H9 (cell line): Measurements from ENCODE around the gene PITPNM1. TPM values are rescaled to one million over a fixed set of nuclear protein-coding genes. Genes with fewer than 3 reads are reported as not detected.

Experiments
- DNase-seq: peaks from one replicate; pipeline ENCODE4 v3.0.0-alpha.2; 2017
- H2AFZ ChIP-seq: one replicate; pipeline ENCODE4 v1.6.1; 2013; ENCODE audit warnings: mild to moderate bottlenecking, low read length, control low read depth, moderate library complexity
- H2AK5ac ChIP-seq: 2 replicates; pipeline ENCODE4 v1.6.1; 2013; ENCODE audit warnings: low read length, control low read depth, mixed read lengths; ENCODE audit not compliant: insufficient read length
- H2BK120ac ChIP-seq: one replicate; pipeline ENCODE4 v1.6.1; 2013; ENCODE audit warnings: low read depth, mild to moderate bottlenecking, low read length, control low read depth, inconsistent platforms; ENCODE audit not compliant: poor library complexity, severe bottlenecking
- H2BK12ac ChIP-seq: 2 replicates; pipeline ENCODE4 v1.6.1; 2013; ENCODE audit warnings: low read length, control low read depth, mixed read lengths, low read depth; ENCODE audit not compliant: insufficient read length
- H2BK15ac ChIP-seq: 2 replicates; pipeline ENCODE4 v1.6.1; 2013; ENCODE audit warnings: low read depth, low read length, control low read depth
- H2BK20ac ChIP-seq: one replicate; pipeline ENCODE4 v1.6.1; 2013; ENCODE audit warnings: low read depth, mild to moderate bottlenecking, low read length, control low read depth, inconsistent platforms; ENCODE audit not compliant: poor library complexity, severe bottlenecking
- H2BK5ac ChIP-seq: 2 replicates; pipeline ENCODE4 v1.6.1; 2013; ENCODE audit warnings: low read length, control low read depth, mixed read lengths; ENCODE audit not compliant: insufficient read length
- H3K14ac ChIP-seq: 2 replicates; pipeline ENCODE4 v1.6.1; 2013; ENCODE audit warnings: low read length, control low read depth; ENCODE audit not compliant: insufficient read depth
- H3K18ac ChIP-seq: 2 replicates; pipeline ENCODE4 v1.6.1; 2013; ENCODE audit warnings: low read depth, mild to moderate bottlenecking, mixed read lengths, low read length, control low read depth; ENCODE audit not compliant: insufficient read length
- H3K23ac ChIP-seq: 2 replicates; pipeline ENCODE4 v1.6.1; 2013; ENCODE audit warnings: low read length, control low read depth, mixed read lengths, low read depth; ENCODE audit not compliant: insufficient read length
- H3K23me2 ChIP-seq: 2 replicates; pipeline ENCODE4 v1.6.1; 2013; ENCODE audit warnings: low read depth, mild to moderate bottlenecking, mixed read lengths, low read length, control low read depth; ENCODE audit not compliant: insufficient read length, poor library complexity, severe bottlenecking
- H3K27ac ChIP-seq: 2 replicates; pipeline ENCODE4 v1.5.1; 2013; ENCODE audit warnings: low read length, control low read depth, mixed read lengths, low read depth; ENCODE audit not compliant: insufficient read length
- H3K27me3 ChIP-seq: 2 replicates; pipeline ENCODE4 v1.6.1; 2013; ENCODE audit warnings: low read length, control low read depth, inconsistent platforms; ENCODE audit not compliant: insufficient read depth
- H3K4ac ChIP-seq: 2 replicates; pipeline ENCODE4 v1.6.1; 2013; ENCODE audit warnings: low read depth, mild to moderate bottlenecking, control low read depth, inconsistent platforms, low read length, moderate library complexity
- H3K4me1 ChIP-seq: 2 replicates; pipeline ENCODE4 v1.6.1; 2013; ENCODE audit warnings: low read length, control low read depth, inconsistent platforms; ENCODE audit not compliant: insufficient read depth
- H3K4me2 ChIP-seq: 2 replicates; pipeline ENCODE4 v1.6.1; 2013; ENCODE audit warnings: low read length, control low read depth, mixed read lengths; ENCODE audit not compliant: insufficient read length, insufficient read depth
- H3K56ac ChIP-seq: 2 replicates; pipeline ENCODE4 v1.6.1; 2013; ENCODE audit warnings: low read depth, mild to moderate bottlenecking, mixed read lengths, low read length, control low read depth; ENCODE audit not compliant: insufficient read length
- H3K79me1 ChIP-seq: 2 replicates; pipeline ENCODE4 v1.6.1; 2013; ENCODE audit warnings: low read depth, mild to moderate bottlenecking, moderate library complexity, low read length, control low read depth, inconsistent platforms; ENCODE audit not compliant: insufficient read depth, poor library complexity, severe bottlenecking
- H3K79me2 ChIP-seq: 2 replicates; pipeline ENCODE4 v1.6.1; 2013; ENCODE audit warnings: low read length, control low read depth, inconsistent platforms; ENCODE audit not compliant: insufficient read depth
- H3K9ac ChIP-seq: 2 replicates; pipeline ENCODE4 v1.6.1; 2013; ENCODE audit warnings: low read length, control low read depth, mixed read lengths; ENCODE audit not compliant: insufficient read length; ENCODE audit errors: extremely low read depth
- H3K9me3 ChIP-seq: one replicate; pipeline ENCODE4 v1.6.1; 2013; ENCODE audit warnings: low read depth, low read length, inconsistent platforms; ENCODE audit not compliant: control insufficient read depth
- H3T11ph ChIP-seq: one replicate; pipeline ENCODE4 v1.6.1; 2013; ENCODE audit warnings: mild to moderate bottlenecking, low read length, control low read depth, inconsistent platforms
- H4K20me1 ChIP-seq: one replicate; pipeline ENCODE4 v1.6.1; 2013; ENCODE audit not compliant: control insufficient read depth, insufficient read length, insufficient read depth
- H4K5ac ChIP-seq: 2 replicates; pipeline ENCODE4 v1.6.1; 2013; ENCODE audit warnings: low read depth, mild to moderate bottlenecking, mixed read lengths, low read length, control low read depth; ENCODE audit not compliant: insufficient read length
- H4K8ac ChIP-seq: replicated peaks from 2 replicates; pipeline ENCODE4 v1.6.1; 2013; ENCODE audit warnings: low read length, control low read depth, mixed read lengths, low read depth; ENCODE audit not compliant: insufficient read length
- H4K91ac ChIP-seq: 2 replicates; pipeline ENCODE4 v1.6.1; 2013; ENCODE audit warnings: low read depth, mild to moderate bottlenecking, moderate library complexity, mixed read lengths, low read length, control low read depth; ENCODE audit not compliant: insufficient read length
- H3K27ac Mint-ChIP-seq, 3 experiments: 2 replicates in 2 of 3; 3 replicates in 1 of 3; pipeline ENCODE4 v1.8.0; 2020 to 2021; ENCODE audit warnings: mixed read lengths in 3 of 3, mild to moderate bottlenecking in 1 of 3, moderate library complexity in 1 of 3
- H3K27me3 Mint-ChIP-seq: 2 replicates; pipeline ENCODE4 v1.8.0; 2021; ENCODE audit warnings: low read depth, mild to moderate bottlenecking, moderate library complexity, mixed read lengths
- H3K36me3 Mint-ChIP-seq, 3 experiments: 2 replicates in 2 of 3; 3 replicates in 1 of 3; pipeline ENCODE4 v1.8.0; 2020 to 2021; ENCODE audit warnings: low read depth in 3 of 3, mixed read lengths in 3 of 3; ENCODE audit not compliant: insufficient read depth in 1 of 3
- H3K4me1 Mint-ChIP-seq, 2 experiments: 2 replicates each; pipeline ENCODE4 v1.8.0; 2020; ENCODE audit warnings: mixed read lengths in 2 of 2
- H3K4me3 Mint-ChIP-seq, 2 experiments: 2 replicates in 1 of 2; 3 replicates in 1 of 2; pipeline ENCODE4 v1.8.0; 2020 to 2021; ENCODE audit warnings: mild to moderate bottlenecking in 2 of 2, mixed read lengths in 2 of 2, moderate library complexity in 1 of 2
- H3K9me3 Mint-ChIP-seq, 2 experiments: 2 replicates in 1 of 2; 3 replicates in 1 of 2; pipeline ENCODE4 v1.8.0; 2020; ENCODE audit warnings: mild to moderate bottlenecking in 2 of 2, mixed read lengths in 2 of 2, moderate library complexity in 1 of 2
- WGBS: extraction: QIAGEN DNeasy Blood & Tissue Kit; methylation state at CpG from one replicate; pipeline ENCODE4 v1.1.7; 2013; ENCODE audit warnings: missing lambda C conversion rate, low lambda C conversion rate, mixed read lengths; ENCODE audit not compliant: insufficient read length; ENCODE audit errors: extremely low coverage; 5-methylcytosine and 5-hydroxymethylcytosine counted together
- total RNA-seq: library from RNA; stranded (reverse); gene quantifications from 2 replicates; pipeline ENCODE4 v1.2.1, GENCODE V29; 2021
- TF ChIP-seq, protein P1 (sequence below): fragments of 200-600 bp; sonication (generic); conservative IDR thresholded peaks from 3 replicates; pipeline ENCODE4 v1.8.0; 2021; ENCODE audit warnings: antibody characterized with exemption, mild to moderate bottlenecking

The PITPNM1 gene
- total RNA-seq, 1 experiment from 2014 or later, result 43.5 TPM

DNA sequence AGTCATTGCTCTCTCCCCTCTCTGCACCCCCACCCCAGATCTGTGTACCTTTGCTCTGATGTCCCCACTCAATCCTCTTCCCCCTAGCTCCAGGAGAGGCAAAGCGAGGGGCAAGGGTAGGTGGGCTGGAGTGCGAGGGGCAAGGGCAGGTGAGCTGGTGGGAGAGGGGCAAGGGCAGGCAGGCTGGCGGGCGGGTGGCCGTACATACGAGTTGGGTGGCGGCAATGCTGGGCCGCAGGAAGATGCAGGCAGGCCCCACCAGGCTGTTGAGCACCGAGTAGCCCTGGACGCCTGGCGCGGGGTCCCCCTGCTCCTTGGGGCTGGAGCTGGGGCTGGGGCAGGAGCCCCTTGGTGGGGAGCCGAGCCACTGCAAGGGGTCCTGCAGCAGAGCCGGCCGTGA lies 17.2 kb upstream of the PITPNM1 start:
- no peak overlapping the region for H2BK120ac ChIP-seq
- peaks cover 25% of the 10 kb centered on the region for H3K27me3 Mint-ChIP-seq
- no peak overlapping the region for H2AFZ ChIP-seq
- H3K14ac ChIP-seq, result no peak overlapping the region; the same call in 1 of the 2 replicates
- H2BK15ac ChIP-seq, result no peak overlapping the region
- H3K9me3 Mint-ChIP-seq, result no peaks in the 10 kb centered on the region; a peak in 1 of 5 replicates
- no peaks in the 10 kb centered on the region for H3K79me1 ChIP-seq
- no peak overlapping the region for H3K27ac Mint-ChIP-seq
- no peak overlapping the region for H2BK12ac ChIP-seq
- no peak overlapping the region for H4K8ac ChIP-seq
- no peak overlapping the region for H3K27ac ChIP-seq
- H3K4me1 Mint-ChIP-seq, result no peaks in the 10 kb centered on the region; a peak in 1 of 4 replicates
- H4K91ac ChIP-seq, result no peak overlapping the region
- no peaks in the 10 kb centered on the region for H3K27me3 ChIP-seq
- no peak overlapping the region for H3T11ph ChIP-seq
- no peak overlapping the region for H2BK20ac ChIP-seq
- H3K56ac ChIP-seq, result no peak overlapping the region
- TF ChIP-seq, protein P1, sequence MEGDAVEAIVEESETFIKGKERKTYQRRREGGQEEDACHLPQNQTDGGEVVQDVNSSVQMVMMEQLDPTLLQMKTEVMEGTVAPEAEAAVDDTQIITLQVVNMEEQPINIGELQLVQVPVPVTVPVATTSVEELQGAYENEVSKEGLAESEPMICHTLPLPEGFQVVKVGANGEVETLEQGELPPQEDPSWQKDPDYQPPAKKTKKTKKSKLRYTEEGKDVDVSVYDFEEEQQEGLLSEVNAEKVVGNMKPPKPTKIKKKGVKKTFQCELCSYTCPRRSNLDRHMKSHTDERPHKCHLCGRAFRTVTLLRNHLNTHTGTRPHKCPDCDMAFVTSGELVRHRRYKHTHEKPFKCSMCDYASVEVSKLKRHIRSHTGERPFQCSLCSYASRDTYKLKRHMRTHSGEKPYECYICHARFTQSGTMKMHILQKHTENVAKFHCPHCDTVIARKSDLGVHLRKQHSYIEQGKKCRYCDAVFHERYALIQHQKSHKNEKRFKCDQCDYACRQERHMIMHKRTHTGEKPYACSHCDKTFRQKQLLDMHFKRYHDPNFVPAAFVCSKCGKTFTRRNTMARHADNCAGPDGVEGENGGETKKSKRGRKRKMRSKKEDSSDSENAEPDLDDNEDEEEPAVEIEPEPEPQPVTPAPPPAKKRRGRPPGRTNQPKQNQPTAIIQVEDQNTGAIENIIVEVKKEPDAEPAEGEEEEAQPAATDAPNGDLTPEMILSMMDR, result no peak
- H3K4me2 ChIP-seq, result no peak overlapping the region
- no peak overlapping the region for H3K18ac ChIP-seq
- H3K4me1 ChIP-seq, result no peaks in the 10 kb centered on the region
- no peak overlapping the region for H2AK5ac ChIP-seq
- no peaks in the 10 kb centered on the region for H3K23me2 ChIP-seq
- H4K20me1 ChIP-seq, result no peaks in the 10 kb centered on the region
- WGBS, result no CpG with 5 or more reads among the region's 15 CpGs
- no peaks in the 10 kb centered on the region for H3K9me3 ChIP-seq
- no peak overlapping the region for H3K23ac ChIP-seq
- H3K4ac ChIP-seq, result no peak overlapping the region
- no peak overlapping the region for H4K5ac ChIP-seq
- H3K79me2 ChIP-seq, result no peaks in the 10 kb centered on the region
- H3K4me3 Mint-ChIP-seq, result no peak overlapping the region
- H3K9ac ChIP-seq, result no peak overlapping the region
- no peak overlapping the region for H2BK5ac ChIP-seq
- no peaks in the 10 kb centered on the region; a peak in 2 of 7 replicates for H3K36me3 Mint-ChIP-seq
- no peak for DNase-seq
